CD4-positive, alpha-beta T cell treated with Interleukin-17A for 1 hour (primary cell): Measurements from ENCODE around the gene C12orf43.
"Not testable (repeated sequence)": the region's sequence is repeated elsewhere in the genome, so short reads cannot be mapped to it uniquely, and the experiment has no call there.

ENCODE experiments used
- DNase-seq: peaks from one replicate; pipeline ENCODE4 v3.0.0-alpha.2; 2020

The C12orf43 gene

GRCh38 chr12:121015825-121016766, at the start of gene C12orf43:
Gene C12orf43, minus strand, starts transcription at chr12:121016487. Its CDS starts 13 bp downstream, at chr12:121016474.
- peak; percentile 94 for DNase-seq

DNA sequence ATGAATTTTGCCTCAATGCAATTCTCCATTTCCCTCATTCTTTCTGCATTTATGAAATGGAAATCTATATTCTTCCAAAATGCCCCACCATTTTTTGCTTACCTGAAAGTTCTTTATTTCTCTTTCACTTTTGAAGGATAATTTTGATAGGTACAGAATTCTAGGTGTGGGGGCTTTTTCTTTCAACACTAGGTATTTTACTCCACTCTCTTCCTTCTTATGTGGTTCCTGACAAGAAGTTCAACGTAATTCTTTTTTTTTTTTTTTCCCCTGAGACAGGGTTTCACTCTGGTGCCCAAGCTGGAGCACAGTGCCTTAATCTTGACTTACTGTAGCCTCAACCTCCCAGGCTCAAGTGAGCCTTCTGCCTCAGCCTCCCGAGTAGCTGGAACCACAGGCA, 49.1 kb upstream of the C12orf43 start:
- no peak for DNase-seq

- not testable (repeated sequence) for DNase-seq
Measured at GRCh38 chr12:121064586-121064985, 48.3 kb upstream of the C12orf43 start.

DNA sequence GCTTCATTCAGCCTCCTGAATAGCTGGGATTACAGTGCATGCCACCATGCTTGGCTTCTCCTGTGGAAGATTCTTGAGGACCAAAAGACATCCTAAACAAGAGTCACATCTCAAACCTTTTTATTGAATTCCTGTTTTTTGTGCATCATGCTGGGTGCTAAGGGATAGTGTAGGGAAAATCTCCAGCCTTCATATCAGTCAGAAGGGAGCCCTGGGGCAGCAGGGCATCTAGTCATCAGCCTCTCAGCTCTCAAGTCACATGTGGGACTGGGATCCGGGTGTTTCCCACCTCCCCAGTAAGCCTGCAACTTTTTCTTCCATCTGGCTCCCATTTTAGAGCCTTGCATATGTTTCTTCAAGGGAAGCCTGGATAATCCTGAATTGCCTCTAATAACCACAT, 47.8 kb upstream of the C12orf43 start:
- no peak for DNase-seq

DNA sequence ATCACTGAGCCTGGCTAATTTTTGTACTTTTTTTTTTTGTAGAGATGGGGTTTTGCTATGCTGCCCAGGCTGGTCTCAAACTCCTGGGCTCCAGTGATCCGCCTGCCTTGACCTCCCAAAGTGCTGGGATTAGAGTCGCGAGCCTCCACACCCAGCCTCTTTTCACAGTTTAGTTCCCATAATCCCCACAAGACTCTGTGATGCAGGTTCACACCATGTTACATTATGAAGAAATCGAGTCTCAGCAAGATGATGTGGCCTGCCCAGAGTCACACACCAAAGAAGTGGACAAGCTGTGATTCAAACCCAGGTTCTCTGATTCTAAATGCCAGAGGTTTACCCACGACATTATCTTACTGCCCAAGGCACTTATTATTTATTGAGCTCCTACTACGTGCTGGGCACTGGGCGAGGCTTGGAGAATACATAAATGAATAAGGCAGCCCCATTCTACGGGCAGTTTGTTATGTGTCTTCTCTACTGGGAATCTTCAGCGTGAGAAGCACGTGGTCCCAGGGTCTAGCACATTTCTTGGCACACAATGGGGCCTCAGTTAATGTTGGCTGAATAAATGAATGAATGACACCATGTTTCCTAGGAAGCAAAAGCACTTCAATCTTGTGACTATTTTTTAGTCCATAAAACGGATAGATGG, 46.2 kb upstream of the C12orf43 start:
- no peak for DNase-seq

- no peak for DNase-seq
Measured at GRCh38 chr12:121061831-121062230, 45.5 kb upstream of the C12orf43 start.

DNA sequence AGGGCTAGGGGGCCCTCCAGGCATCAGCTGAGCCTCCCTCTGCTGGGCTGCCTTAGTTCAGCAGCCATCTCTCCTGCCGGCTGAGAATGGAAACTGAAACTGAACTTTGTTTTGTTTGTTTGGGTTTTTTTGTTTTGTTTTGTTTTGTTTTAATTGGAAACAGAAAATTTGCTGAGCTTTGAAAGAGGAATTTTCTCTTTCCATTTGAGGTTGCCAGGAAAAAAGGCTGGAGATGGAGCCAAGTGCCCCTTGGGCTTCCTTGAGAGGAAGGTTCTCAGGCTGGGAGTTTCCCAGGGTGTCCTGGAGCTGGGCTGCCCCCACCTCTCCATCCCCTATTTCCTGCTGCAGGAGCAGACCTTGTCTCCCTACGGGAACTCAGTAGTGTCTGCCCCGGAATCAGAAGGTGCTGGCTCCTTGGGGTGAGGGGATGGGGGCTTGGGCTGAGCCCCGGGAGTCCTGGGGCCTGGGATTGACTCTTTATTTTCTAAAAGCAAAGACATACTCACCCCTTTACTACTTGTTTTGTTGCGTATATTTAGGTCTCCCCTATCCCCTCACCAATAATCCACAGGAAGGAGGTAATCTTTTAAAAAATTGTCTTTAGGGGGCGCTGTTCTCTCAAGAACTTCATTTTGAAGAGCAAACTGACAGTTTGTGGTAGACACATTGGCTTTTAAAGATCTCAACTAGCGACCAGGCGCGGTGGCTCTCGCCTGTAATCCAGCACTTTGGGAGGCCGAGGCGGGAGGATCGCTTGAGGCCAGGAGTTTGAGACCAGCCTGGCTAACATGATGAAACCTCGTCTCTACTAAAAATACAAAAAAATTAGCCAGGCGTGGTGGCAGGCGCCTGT, 44.1 kb upstream of the C12orf43 start:
- DNase-seq = peak; percentile 86

GRCh38 chr12:121059031-121059898, 43.0 kb upstream of the C12orf43 start:
- DNase-seq = no peak

GRCh38 chr12:121057794-121058193, 41.5 kb upstream of the C12orf43 start:
- no peak for DNase-seq

- DNase-seq = no peak
Measured at GRCh38 chr12:121053706-121054105, 37.4 kb upstream of the C12orf43 start.

DNA sequence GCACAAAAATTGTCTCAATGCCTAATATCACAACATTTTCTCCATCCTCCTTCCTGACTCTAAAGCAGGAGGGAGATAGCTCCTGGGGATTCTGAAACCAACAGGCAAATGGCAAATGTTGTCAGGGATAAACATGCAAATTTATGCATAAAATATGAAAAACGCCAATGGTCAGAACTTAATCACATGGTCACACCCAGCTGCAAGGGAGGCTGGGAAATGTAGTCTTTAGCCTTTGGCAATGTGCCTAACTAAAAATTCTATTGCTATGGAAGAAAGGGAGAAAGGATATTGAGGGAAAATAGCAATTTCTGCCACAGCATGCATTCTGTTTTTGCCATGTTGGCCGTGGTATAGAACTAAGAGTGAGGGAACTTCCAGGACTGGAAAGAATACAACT, 34.4 kb upstream of the C12orf43 start:
- DNase-seq = no peak

GRCh38 chr12:121048442-121048841, 32.2 kb upstream of the C12orf43 start:
- DNase-seq = peak; percentile 33

DNA sequence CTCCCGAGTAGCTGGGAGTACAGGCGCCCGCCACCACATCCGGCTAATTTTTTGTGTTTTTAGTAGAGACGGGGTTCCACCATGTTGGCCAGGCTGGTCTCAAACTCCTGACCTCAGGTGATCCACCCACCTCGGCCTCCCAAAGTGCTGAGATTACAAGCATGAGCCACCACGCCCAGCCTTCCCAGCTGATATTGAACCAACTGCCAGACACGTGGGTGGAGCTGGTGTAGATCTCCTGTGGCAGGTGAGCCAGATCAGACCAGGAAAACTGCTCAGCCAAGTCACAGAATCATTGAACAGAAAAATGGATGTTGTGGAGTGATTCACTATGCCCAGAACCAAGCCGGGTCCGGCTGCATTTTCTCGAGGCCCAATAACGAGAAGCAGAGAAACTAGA, 31.1 kb upstream of the C12orf43 start:
- not testable (repeated sequence) for DNase-seq

GRCh38 chr12:121043067-121043466, 26.8 kb upstream of the C12orf43 start:
- DNase-seq = no peak

DNA sequence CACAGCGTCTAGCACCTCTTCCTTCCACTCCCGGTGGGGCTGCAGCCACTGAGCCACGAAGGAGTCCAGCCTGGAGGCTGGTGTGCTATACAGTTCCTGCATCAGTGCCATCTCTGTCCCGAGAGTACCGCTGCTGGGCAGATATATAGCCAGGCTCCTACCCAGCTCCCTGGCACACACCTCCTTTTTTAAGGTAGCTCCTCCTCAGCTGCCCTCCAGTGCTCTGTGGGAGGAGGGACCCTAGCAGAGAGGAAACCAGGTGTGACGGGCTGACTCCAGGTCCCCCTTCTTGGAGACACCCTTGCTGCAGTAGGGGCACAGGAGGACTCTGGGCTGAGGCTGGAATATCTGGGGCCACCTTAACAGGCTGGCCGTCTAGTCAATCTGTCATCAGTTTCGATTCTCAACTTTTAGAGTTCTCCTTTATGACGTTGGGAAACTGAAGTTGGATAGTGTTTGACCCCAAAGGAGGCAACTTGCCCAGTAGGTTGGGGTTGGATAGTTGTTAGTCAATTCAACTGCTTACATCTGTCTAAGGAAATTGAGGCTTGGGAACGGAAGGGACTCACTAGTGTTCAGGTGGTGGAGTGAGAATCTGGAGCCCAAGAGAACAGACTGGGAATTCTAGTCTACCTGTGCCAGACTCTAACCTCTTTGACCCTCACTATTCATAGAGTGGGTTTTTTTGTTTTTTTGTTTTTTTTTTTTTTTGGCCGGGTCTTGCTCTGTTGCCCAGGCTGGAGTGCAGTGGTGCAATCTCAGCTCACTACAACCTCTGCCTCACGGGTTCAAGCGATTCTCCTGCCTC, 22.8 kb upstream of the C12orf43 start, which contains the start of gene OASL:
OASL (minus strand) TSS at position 386 of the 808 bp plus-strand sequence; CDS start at position 111, 275 bp downstream.
- peak; percentile 87 for DNase-seq

DNA sequence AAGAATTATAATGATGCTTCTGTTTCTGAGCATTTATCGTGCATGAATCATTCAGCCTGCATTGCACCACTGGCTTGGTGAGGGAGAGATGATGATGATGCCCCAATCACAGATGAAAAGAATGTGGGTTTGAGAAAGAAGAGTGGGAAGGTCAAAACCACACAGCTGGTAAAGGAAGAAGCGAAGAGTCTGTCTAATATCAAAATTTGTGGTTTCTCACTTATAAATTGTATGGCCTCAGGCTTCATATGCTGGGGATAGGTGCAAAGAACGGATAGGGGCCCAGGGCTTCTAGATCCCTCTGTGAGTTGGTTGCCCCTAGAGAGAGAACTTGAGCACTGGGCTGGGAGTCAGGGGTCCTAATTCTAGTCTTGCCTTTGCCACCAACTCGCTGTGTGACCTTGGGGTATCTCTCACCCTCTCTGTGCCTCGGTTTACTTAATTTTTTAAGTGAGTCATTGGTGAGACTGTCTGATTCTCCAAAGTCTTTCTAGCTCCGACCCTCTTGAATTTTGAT, 20.6 kb upstream of the C12orf43 start:
- peak; percentile 72 for DNase-seq

DNA sequence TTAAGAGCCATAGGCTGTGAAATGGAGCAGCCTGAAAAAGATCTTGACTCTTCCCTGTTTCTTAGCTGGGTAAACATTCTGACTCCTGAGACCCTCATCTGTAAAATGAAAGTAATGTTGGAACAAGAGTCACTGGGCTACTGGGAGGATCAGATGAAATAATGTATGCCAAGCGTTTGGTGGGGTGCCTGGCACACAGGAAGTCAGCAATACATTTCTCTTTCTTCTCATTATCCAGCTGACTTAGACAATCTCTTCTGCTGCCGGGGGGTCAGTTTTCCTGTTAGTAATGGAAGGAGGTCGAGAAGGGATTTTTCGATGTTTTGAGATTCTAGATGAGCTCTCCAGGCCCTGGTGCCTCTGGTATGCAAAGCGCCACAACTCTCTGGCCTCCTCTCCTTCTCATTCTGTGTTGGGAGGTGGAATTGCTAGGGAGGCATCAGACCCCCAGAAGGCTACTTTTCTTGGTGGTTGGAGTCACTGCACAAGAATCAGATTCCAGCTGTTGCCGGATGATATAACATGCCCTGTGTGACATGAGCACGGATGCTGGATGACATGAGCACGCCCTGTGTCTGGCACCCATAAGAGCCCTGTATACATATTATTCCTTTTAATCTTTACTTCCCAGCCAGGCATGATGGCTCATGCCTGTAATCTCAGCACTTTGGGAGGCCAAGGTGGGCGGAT, 18.5 kb upstream of the C12orf43 start:
- DNase-seq = no peak

GRCh38 chr12:121033625-121034349, 17.5 kb upstream of the C12orf43 start:
- DNase-seq = peak; percentile 82

DNA sequence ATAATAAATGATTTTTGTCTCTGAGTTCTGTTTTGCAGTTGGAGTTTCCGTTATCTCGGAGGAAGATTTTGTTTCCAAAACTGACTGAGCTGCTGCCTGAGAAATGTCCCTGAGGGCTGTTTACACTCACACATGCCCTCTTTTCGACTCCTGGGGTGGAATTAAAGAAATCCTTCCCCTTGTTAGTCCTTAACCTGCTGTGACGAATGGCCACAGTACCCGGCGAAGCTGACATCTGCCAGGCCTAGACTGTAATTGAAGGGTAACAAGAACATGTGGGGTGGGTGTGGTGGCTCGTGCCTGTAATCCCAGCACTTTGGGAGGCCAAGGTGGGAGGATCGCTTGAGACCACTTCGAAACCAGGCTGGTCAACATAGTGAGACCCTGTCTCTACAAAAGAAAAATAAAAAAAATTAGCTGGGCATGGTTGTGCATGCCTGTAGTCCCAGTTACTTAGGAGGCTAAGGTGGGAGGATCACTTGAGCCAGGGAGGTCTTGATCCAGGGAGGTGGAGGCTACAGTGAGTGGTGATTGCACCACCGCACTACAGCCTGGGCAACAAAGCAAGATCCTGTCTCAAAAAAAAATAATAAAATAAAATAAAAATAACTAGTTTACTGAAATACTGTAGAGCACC, 14.4 kb upstream of the C12orf43 start:
- DNase-seq = no peak
